HCT116 (cell line): ENCODE data around the gene KSR1.

Source experiments
- EZH2phosphoT487 ChIP-seq: fragments of 200-600 bp; IDR thresholded peaks from 2 replicates; pipeline ENCODE4 v1.6.1; 2018; ENCODE audit warnings: antibody characterized with exemption, borderline replicate concordance
- POLR2A ChIP-seq: IDR thresholded peaks from 2 replicates; pipeline ENCODE4 v1.7.0; 2011; ENCODE audit warnings: borderline replicate concordance; ENCODE audit not compliant: insufficient read depth, insufficient read length; ENCODE audit errors: extremely low read depth
- TF ChIP-seq, protein P1 (sequence below), 3 experiments: fragments of 200-600 bp in 1 of 3; sonication (generic) in 1 of 3; IDR thresholded peaks in 2 of 3; conservative IDR thresholded peaks in 1 of 3; 2 replicates each; pipeline ENCODE4 v1.5.1; 2012 to 2017; ENCODE audit warnings: low read depth in 2 of 3, low read length in 2 of 3, antibody characterized with exemption in 1 of 3, borderline replicate concordance in 1 of 3, control low read depth in 1 of 3, mild to moderate bottlenecking in 1 of 3, mixed read lengths in 1 of 3, mixed run types in 1 of 3, moderate library complexity in 1 of 3; ENCODE audit not compliant: insufficient read depth in 1 of 3

- TF ChIP-seq, protein P1, sequence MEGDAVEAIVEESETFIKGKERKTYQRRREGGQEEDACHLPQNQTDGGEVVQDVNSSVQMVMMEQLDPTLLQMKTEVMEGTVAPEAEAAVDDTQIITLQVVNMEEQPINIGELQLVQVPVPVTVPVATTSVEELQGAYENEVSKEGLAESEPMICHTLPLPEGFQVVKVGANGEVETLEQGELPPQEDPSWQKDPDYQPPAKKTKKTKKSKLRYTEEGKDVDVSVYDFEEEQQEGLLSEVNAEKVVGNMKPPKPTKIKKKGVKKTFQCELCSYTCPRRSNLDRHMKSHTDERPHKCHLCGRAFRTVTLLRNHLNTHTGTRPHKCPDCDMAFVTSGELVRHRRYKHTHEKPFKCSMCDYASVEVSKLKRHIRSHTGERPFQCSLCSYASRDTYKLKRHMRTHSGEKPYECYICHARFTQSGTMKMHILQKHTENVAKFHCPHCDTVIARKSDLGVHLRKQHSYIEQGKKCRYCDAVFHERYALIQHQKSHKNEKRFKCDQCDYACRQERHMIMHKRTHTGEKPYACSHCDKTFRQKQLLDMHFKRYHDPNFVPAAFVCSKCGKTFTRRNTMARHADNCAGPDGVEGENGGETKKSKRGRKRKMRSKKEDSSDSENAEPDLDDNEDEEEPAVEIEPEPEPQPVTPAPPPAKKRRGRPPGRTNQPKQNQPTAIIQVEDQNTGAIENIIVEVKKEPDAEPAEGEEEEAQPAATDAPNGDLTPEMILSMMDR (IDR thresholded peaks at IDR 0.05 in 2 of 3, conservative IDR thresholded peaks at IDR 0.05 in 1 of 3; ENCODE audit: borderline replicate concordance in 1 of 3, insufficient read depth in 1 of 3, low read depth in 2 of 3, low read length in 2 of 3) = peak; percentile 49 to 92 (median 90); a peak in 5 of 6 replicates
- TF ChIP-seq POLR2A = no peak
- TF ChIP-seq EZH2phosphoT487 = no peak
These were observed 113.0 kb downstream of the KSR1 start for GRCh38 chr17:27569257-27569722.
